Measurements from ENCODE around the gene SULT1A1.
"Not testable (repeated sequence)": the region's sequence is repeated elsewhere in the genome, so short reads cannot be mapped to it uniquely, and the experiment has no call there.

SULT1A1 gene

DNA sequence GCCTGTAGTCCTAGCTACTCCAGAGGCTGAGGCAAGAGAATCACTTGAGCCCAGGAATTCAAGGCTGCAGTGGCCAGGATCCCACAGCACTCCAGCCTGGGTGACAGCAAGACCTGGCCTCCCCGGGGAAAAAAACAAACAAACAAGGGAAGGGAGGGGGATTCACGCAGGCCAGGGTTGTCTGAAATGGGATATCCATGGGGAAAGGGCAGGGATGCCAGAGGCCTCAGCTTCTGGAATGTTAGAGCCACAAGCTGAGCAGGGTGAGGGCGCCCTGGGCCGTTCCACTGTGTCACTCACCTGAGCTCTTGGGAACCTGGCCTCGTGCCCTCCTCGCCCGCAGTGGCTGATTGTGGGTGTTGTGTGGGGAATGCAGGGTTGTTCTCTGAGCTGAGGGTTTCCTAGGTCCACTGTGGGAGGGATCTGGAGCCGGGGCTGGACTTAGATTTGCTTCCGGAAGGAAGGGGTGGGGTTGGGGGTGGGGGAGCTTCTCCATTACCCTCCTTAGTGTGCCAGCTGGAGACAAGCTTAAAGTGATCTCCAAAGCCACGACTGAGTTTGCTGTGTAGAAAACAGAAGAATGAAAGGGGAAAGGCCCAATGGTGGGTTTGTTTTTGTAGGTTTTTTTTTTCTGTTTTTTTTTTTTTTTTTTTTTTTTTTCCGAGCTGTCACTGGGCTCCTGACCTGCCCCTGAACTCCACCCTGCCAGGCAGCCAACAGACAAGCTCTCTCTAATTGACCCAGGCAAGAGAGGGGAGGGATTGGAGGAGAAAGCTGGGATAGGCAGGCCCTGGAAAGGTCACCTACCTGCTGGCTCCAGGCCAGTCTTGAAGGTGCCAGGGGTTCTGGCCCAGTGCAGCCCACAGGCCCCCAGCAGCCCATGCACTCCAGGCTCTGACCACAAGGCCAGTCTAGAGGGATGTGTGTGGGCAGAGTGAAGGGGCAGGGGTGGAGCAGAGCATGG lies at the start of gene SULT1A1:
TSS of gene SULT1A1 (minus strand) at position 414 of the 964 bp plus-strand sequence. CDS start 1,189 bp downstream, outside the sequence.
- peak in 1 of 14 donors; percentile 44 for DNase-seq

GRCh38 chr16:28639959-28640358 lies 30.1 kb upstream of the SULT1A1 start:
- DNase-seq: not testable (repeated sequence)

- not testable (repeated sequence) for DNase-seq
These were observed 28.5 kb upstream of the SULT1A1 start for GRCh38 chr16:28638359-28638758.

DNA sequence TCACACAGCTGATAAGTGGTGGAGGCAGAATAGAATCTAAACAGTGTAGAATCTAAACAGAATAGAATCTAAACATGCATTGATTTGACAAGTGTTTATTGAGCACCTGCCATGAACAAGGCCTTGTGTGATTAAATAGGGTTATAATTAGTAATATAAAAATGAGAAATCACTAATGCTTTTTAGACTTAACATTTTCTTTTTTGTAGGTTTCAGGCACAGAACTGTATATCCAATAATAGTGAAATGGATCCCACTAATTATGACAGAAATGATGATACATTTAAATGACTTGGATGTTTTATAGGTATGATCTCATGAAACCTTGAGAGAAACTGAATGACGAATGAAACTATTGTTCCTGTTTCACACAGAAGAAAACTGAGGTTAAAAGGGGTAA lies 27.9 kb upstream of the SULT1A1 start, which contains the start of gene NPIPB8:
TSS of gene NPIPB8 (plus strand) at position 301 of the 400 bp plus-strand sequence. CDS start 296 bp downstream, outside the sequence.
- DNase-seq: not testable (repeated sequence)

- not testable (repeated sequence) for DNase-seq
These were observed 26.4 kb upstream of the SULT1A1 start for GRCh38 chr16:28636093-28636823.

GRCh38 chr16:28630905-28631304 lies 21.1 kb upstream of the SULT1A1 start:
- not testable (repeated sequence) for DNase-seq

DNA sequence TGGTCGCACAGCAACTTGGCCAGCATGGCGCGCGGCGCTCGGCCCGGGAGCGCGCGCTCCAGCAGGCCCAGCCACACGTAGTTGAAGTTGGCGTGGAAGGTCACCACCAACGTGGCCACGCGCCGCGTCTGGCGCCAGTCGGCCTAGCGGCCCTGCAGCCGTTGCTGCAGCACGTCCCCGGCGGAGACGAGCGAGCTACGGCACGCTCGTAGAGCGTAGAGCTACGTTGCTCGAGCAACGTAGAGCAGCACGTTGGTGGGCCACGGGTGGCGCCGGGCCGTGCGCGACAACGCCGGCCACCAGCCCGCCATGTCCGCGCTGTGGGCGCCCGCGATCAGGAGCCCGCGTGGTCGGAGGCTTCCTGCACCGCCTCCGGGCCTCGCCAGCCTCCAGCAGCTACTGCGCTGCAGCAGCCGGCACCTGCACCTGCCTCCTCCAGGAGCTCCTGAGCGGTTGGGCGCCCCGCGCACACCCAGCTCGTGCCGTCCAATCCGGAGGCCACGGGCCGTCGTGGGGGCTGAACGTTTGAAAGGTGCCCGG lies 13.4 kb upstream of the SULT1A1 start:
- peak in 2 of 14 donors; percentile 17 to 67 for DNase-seq

DNA sequence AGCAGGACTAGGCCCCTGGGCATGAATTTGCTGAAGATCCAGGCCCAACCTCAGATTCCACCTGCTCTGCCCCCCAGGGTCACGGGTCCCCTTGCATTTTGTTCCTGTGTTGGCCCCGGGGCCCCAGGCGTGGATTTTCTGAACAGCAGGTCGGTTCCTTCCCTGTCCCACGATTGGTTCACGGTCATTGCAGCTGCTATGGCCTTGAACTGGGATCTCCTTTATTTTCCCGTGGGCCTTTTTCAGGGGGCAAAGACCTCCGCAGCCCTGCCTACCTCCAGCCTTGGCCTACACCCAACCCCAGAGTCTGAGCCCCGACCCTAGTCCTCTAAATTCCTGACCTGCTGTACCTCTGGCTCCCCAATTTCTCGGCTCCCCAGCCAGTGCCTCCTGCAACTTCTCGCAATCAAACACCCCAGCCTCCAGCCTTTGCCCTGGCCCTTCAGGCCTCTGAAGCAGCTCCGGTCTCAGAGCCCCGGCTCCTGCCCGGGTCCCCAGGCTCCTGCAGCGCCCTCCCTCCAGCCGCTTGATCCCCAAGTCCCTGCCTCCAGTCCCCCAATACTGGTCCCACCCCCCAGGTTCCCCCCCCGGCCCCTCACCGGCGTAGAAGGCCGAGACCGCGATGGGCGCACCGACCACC lies 12.8 kb upstream of the SULT1A1 start:
- DNase-seq: not testable (repeated sequence)

- no peak for DNase-seq
These were observed 11.8 kb upstream of the SULT1A1 start for GRCh38 chr16:28621481-28622155.

GRCh38 chr16:28620316-28620715 lies 10.5 kb upstream of the SULT1A1 start:
- not testable (repeated sequence) for DNase-seq

GRCh38 chr16:28617874-28618273 lies 8.0 kb upstream of the SULT1A1 start:
- DNase-seq: no peak

GRCh38 chr16:28616636-28617035 lies 6.8 kb upstream of the SULT1A1 start:
- no peak for DNase-seq

GRCh38 chr16:28616224-28616577 lies 6.4 kb upstream of the SULT1A1 start:
- DNase-seq: not testable (repeated sequence)

- DNase-seq: peak in 2 of 14 donors; percentile 27 to 59
These were observed 5.8 kb upstream of the SULT1A1 start for GRCh38 chr16:28615486-28616223.

DNA sequence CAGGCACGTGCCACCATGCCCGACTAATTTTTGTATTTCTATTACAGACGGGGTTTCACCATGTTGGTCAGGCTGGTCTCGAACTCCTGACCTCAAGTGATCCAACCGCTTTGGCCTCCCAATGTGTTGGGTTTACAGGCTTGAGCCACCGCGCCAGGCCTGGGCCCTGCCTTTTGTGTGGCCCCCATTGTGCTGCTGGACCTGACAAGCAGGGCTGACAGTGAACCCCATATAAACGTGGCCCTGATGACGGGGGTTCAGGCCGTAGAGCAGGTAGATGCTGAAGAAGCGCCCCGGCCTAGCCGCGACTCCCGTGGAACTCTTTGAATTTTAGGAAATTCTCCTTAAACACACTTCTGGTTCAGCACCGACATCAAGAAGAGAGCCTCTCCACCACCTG lies 4.7 kb upstream of the SULT1A1 start:
- DNase-seq: not testable (repeated sequence)

- not testable (repeated sequence) for DNase-seq
These were observed 4.1 kb upstream of the SULT1A1 start for GRCh38 chr16:28613912-28614311.

DNA sequence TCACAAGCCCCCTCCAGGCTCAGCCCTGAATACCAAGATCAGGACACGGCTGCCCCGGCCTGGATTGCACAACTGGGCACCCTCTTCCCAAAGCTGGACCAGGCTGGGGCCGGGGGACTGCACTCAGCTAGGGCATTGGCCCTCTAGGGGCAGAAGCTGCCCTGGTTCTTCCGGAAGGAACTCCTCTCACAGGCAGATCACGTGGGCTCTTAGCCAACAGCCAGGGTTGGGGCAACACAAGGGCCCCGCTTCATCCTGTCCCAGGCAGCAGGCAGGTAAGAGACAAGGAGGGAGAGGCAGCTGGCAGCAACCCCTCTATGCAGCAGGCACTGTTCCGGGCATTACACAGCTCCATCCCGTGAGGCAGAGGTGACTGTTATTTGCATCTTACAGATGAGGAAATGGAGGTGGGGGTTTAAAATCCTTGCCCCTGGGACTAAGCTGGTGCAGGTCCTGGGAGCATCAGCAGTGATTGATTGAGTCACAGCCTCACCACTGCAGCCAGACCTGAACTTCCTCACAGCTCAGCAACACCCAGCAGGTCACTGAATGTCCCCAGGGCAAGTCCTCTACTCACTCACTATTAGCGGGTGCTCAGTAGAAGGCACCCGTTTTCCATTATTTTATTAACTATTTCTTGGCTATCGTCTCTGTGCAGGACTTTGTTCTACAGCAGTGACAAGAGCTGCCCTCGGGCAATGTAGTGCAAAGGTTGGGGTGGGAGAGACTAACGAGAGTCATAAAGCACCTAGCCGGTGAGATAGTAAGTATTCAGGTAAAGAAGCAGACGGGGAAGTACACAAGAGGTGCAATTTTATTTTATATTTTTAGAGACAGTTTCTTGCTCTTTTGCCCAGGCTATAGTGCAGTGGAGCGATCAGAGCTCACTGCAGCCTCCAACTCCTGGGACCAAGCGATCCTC lies 2.8 kb upstream of the SULT1A1 start:
- not testable (repeated sequence) for DNase-seq

DNA sequence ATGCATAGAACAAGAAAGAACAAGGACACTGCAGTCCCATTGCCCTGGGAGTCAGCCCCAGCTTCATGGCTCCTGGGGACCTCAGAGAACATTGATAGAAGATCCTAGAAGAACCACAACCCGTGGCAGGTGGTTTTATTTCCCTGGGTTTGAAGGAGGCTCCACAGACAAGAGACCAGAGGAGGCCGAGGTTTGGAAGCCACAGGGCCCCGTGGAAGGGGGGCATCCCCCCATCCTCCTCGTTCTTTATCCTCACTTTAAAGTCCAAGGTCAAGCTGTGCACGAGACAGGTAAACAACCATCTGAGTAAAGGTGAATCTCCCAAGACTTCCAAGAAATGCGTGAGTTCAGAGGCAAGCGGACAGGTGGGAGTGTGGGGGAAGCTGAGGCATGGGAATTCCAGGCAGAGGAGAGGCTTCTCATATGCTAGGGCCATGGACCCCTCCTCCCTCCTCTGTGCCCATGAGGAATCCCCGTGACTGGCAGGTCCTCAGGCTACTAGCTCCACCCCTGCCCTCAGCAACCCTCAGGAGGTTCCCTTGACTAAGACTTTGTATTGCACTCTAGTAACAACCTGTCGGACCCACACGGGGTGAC lies 849 bp upstream of the SULT1A1 start:
- no peak for DNase-seq

DNA sequence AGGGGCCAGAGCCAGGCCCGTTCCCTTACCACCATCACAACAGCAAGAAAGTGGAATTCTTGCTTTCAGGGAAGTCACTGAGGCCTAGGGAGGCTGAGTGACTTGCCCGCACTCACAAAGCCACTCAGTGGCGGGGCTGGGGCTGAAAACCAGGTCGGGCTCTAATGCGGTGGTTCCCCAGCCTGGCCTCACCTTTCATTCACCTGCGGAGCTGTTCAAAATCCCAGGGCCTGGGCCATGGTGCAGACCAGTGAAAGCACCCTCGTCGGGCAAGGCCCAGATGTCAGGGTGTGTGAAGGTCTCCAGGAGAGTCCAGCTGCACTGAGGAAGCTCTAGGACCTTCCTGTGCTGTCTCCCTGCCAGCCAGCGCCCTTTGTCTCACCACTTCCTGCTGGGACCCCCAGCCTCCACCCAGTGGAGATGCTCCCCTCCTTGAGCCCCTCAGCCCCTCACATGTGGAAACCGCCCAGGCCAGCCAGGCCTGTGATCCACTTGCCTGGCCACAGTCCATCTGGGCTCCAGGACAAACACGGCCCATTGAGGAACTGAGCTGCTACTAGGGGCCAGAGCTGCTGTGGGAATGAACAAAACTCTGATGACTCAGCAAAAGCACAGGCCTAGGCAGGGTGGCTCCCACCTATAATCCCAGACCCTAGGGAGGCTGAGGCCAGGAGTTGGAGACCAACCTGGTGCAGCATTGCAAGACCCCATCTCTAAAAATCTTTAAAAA lies 812 bp downstream of the SULT1A1 start:
- DNase-seq: peak in 5 of 14 donors; percentile 8 to 44 (median 20)
